HEK293 (cell line): ENCODE data around the gene PLAAT4.

Experiments used
- PRDM1 ChIP-seq: fragments of 450-650 bp; formaldehyde crosslinking; IDR thresholded peaks from 2 replicates; pipeline ENCODE4; 2016; ENCODE audit warnings: missing biosample characterization, missing genetic modification characterization
- ZNF37A ChIP-seq: fragments of 450-650 bp; IDR thresholded peaks from 2 replicates; pipeline ENCODE4 v1.5.1; 2018; ENCODE audit warnings: missing biosample characterization, missing genetic modification characterization
- ZNF776 ChIP-seq: fragments of 450-650 bp; formaldehyde crosslinking; IDR thresholded peaks from 2 replicates; pipeline ENCODE4 v1.5.0; 2017; ENCODE audit warnings: missing biosample characterization, missing genetic modification characterization, borderline replicate concordance
- ZNF777 ChIP-seq: fragments of 450-650 bp; formaldehyde crosslinking; IDR thresholded peaks from 2 replicates; pipeline ENCODE4 v1.5.1; 2017; ENCODE audit warnings: missing biosample characterization, missing genetic modification characterization, borderline replicate concordance
- TF ChIP-seq, protein P1 (sequence below): fragments of 450-650 bp; formaldehyde crosslinking; IDR thresholded peaks from 2 replicates; pipeline ENCODE4 v1.5.1; 2016; ENCODE audit warnings: missing biosample characterization, missing genetic modification characterization
- TF ChIP-seq, protein P2 (sequence below): fragments of 450-650 bp; formaldehyde crosslinking; IDR thresholded peaks from 2 replicates; pipeline ENCODE4 v1.5.1; 2016; ENCODE audit warnings: missing biosample characterization, missing genetic modification characterization, low read depth

DNA sequence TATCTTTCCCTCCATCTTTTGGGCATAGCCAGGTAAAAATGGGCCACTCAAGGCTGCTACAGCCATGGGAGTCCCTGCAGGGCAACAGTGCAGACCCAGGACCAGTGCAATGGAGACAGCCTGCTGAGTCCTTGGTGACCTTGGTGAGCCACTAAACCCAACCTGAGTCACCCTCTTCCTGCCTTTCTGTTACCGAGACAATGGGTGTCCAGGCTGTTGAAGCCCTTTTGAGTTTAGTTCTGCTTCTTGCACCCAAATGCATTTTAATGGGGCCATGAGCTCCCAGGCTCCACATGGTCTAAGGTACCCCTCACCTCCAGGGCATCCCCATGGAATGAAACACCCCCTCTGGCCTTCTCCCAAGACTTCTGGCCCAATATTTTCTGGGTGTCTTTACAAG, 874 bp upstream of the PLAAT4 start:
- TF ChIP-seq PRDM1 (tag by site-specific recombination) (no peak), ZNF776 (no peak), ZNF777 (tag by site-specific recombination) (no peak), ZNF37A (tag by site-specific recombination) (no peak)
- TF ChIP-seq, protein P1, sequence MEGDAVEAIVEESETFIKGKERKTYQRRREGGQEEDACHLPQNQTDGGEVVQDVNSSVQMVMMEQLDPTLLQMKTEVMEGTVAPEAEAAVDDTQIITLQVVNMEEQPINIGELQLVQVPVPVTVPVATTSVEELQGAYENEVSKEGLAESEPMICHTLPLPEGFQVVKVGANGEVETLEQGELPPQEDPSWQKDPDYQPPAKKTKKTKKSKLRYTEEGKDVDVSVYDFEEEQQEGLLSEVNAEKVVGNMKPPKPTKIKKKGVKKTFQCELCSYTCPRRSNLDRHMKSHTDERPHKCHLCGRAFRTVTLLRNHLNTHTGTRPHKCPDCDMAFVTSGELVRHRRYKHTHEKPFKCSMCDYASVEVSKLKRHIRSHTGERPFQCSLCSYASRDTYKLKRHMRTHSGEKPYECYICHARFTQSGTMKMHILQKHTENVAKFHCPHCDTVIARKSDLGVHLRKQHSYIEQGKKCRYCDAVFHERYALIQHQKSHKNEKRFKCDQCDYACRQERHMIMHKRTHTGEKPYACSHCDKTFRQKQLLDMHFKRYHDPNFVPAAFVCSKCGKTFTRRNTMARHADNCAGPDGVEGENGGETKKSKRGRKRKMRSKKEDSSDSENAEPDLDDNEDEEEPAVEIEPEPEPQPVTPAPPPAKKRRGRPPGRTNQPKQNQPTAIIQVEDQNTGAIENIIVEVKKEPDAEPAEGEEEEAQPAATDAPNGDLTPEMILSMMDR, result no peak
- TF ChIP-seq, protein P2, sequence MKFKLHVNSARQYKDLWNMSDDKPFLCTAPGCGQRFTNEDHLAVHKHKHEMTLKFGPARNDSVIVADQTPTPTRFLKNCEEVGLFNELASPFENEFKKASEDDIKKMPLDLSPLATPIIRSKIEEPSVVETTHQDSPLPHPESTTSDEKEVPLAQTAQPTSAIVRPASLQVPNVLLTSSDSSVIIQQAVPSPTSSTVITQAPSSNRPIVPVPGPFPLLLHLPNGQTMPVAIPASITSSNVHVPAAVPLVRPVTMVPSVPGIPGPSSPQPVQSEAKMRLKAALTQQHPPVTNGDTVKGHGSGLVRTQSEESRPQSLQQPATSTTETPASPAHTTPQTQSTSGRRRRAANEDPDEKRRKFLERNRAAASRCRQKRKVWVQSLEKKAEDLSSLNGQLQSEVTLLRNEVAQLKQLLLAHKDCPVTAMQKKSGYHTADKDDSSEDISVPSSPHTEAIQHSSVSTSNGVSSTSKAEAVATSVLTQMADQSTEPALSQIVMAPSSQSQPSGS (tag by site-specific recombination), result no peak
